Spleen (tissue), 11 donors: ENCODE measurements around the gene STK24. TPM values are rescaled to one million over a fixed set of nuclear protein-coding genes. Genes with fewer than 3 reads are reported as not detected.

Experiments
- DNase-seq: peaks from one replicate; pipeline ENCODE4 v3.0.0-alpha.2; 2020
- H3K27ac ChIP-seq, 8 donors: fragments of 200-600 bp; sonication (generic) in 7 of 8; 1 replicate in 4 of 8; 2 replicates in 4 of 8; pipeline versions ENCODE4 v1.5.0 to v1.8.0; 2016 to 2021; ENCODE audit warnings: inconsistent platforms in 4 of 8, mild to moderate bottlenecking in 4 of 8, moderate library complexity in 1 of 8
- H3K27me3 ChIP-seq, 7 donors: fragments of 200-600 bp; sonication (generic) in 6 of 7; replicated peaks in 1 of 7; 1 replicate in 4 of 7; 2 replicates in 3 of 7; pipeline versions ENCODE4 v1.5.0 to v1.8.0; 2016 to 2021; ENCODE audit warnings: inconsistent platforms in 3 of 7, mild to moderate bottlenecking in 1 of 7
- H3K36me3 ChIP-seq, 6 donors: fragments of 200-600 bp; sonication (generic) in 5 of 6; 1 replicate in 4 of 6; 2 replicates in 2 of 6; pipeline versions ENCODE4 v1.5.0 to v1.8.0; 2016 to 2021; ENCODE audit warnings: inconsistent platforms in 2 of 6
- H3K4me1 ChIP-seq, 6 donors: fragments of 200-600 bp; sonication (generic) in 5 of 6; 1 replicate in 3 of 6; 2 replicates in 3 of 6; pipeline versions ENCODE4 v1.5.0 to v1.8.0; 2016 to 2021; ENCODE audit warnings: inconsistent platforms in 3 of 6
- H3K4me3 ChIP-seq, 8 donors: fragments of 200-600 bp; sonication (generic) in 7 of 8; 1 replicate in 4 of 8; 2 replicates in 4 of 8; pipeline versions ENCODE4 v1.5.0 to v1.8.0; 2016 to 2021; ENCODE audit warnings: inconsistent platforms in 4 of 8, mild to moderate bottlenecking in 4 of 8, moderate library complexity in 2 of 8
- H3K9me3 ChIP-seq, 8 donors: fragments of 200-600 bp; sonication (generic) in 7 of 8; 1 replicate in 4 of 8; 2 replicates in 4 of 8; pipeline versions ENCODE4 v1.5.0 to v1.8.0; 2016 to 2021; ENCODE audit warnings: inconsistent platforms in 4 of 8
- POLR2A ChIP-seq, 3 donors: fragments of 450-650 bp; IDR thresholded peaks; one replicate each; pipeline ENCODE4 v1.5.1; 2017; ENCODE audit warnings: antibody characterized with exemption in 3 of 3, mild to moderate bottlenecking in 1 of 3
- POLR2AphosphoS5 ChIP-seq, 3 donors: sonication (generic); formaldehyde crosslinking; IDR thresholded peaks; one replicate each; pipeline ENCODE4 v1.5.1; 2017; ENCODE audit warnings: antibody characterized with exemption in 3 of 3
- WGBS, 5 donors: extraction: QIAGEN DNeasy Blood & Tissue Kit in 3 of 5; methylation state at CpG; one replicate each; pipeline versions ENCODE4 v1.1.5 to v1.1.7; 2013 to 2018; 5-methylcytosine and 5-hydroxymethylcytosine counted together
- intact Hi-C: fragments of 100-400 bp; cut with DNase I; formaldehyde crosslinking; loops from one replicate; pipeline ENCODE4 v1.15.0; 2023; ENCODE audit warnings: low total_unique reads
- polyA plus RNA-seq, 3 donors: library from polyadenylated mRNA; stranded (reverse); fragments of 200-250 nt; gene quantifications; one replicate each; pipeline ENCODE4 v1.2.1, GENCODE V29; 2013
- total RNA-seq, 7 donors: library from RNA; depleted of rRNA in 3 of 7; stranded (reverse); fragments of >200 nt in 3 of 7; fragmentation: NEBNext Ultra II Directional in 4 of 7; extraction: Animal tissue kit (Norgen Biotek cat#: 25700) in 4 of 7; gene quantifications; one replicate each; pipeline versions ENCODE4 v1.1.0 to v1.2.1, GENCODE V29; 2016 to 2021
- TF ChIP-seq, protein P1 (sequence below), 11 experiments: fragments of 200-600 bp in 7 of 11; fragments of 450-650 bp in 4 of 11; sonication (generic) in 4 of 11; IDR thresholded peaks in 8 of 11; conservative IDR thresholded peaks in 3 of 11; 1 replicate in 7 of 11; 2 replicates in 4 of 11; pipeline versions ENCODE4 v1.4.0 to v1.8.0; 2016 to 2021; ENCODE audit warnings: antibody characterized with exemption in 11 of 11, inconsistent platforms in 4 of 11, mild to moderate bottlenecking in 1 of 11
- donor health status: healthy with polysubstance abuse.
- donor health status: DM: no; HTN: no; CAD: no; lungs with moderate emphysema.
- donor health status: DM: no; HTN: no; CAD: no.
- donor health status: Bipolar disorder and iron deficiency.
- donor health status: healthy.
- donor health status: DM: no; HTN: no; CAD: no.
- donor health status: DM: yes; HTN: yes; CAD: no.

STK24 gene
- total and polyA plus RNA-seq, 10 donors = 36.5 to 132 (median 94.5) TPM

- 60 to 80% (median 70%) methylated on average over 3 of the region's 3 CpGs for WGBS, 5 donors
- Histone ChIP-seq H3K4me1 (peaks cover 22 to 98% (median 59%) of the 10 kb centered on the region in 6 donors), H3K27me3 (no peaks in the 10 kb centered on the region), H3K4me3 (no peak overlapping the region), H3K27ac (peak overlapping the region in 3 of 8 donors; percentile 53 to 64 (median 53)), H3K36me3 (peaks cover 0 to 39% (median 0%) of the 10 kb centered on the region in 6 donors), H3K9me3 (no peaks in the 10 kb centered on the region)
- intact Hi-C loops = no loop called here
- DNase-seq = no peak
- TF ChIP-seq, protein P1, sequence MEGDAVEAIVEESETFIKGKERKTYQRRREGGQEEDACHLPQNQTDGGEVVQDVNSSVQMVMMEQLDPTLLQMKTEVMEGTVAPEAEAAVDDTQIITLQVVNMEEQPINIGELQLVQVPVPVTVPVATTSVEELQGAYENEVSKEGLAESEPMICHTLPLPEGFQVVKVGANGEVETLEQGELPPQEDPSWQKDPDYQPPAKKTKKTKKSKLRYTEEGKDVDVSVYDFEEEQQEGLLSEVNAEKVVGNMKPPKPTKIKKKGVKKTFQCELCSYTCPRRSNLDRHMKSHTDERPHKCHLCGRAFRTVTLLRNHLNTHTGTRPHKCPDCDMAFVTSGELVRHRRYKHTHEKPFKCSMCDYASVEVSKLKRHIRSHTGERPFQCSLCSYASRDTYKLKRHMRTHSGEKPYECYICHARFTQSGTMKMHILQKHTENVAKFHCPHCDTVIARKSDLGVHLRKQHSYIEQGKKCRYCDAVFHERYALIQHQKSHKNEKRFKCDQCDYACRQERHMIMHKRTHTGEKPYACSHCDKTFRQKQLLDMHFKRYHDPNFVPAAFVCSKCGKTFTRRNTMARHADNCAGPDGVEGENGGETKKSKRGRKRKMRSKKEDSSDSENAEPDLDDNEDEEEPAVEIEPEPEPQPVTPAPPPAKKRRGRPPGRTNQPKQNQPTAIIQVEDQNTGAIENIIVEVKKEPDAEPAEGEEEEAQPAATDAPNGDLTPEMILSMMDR (IDR thresholded peaks at IDR 0.05 in 8 of 11, conservative IDR thresholded peaks at IDR 0.05 in 3 of 11) = no peak
- TF ChIP-seq POLR2A (IDR thresholded peaks at IDR 0.05) (no peak), POLR2AphosphoS5 (IDR thresholded peaks at IDR 0.05) (no peak)
These were observed 27.1 kb downstream of the STK24 start for GRCh38 chr13:98549728-98550317.

DNA sequence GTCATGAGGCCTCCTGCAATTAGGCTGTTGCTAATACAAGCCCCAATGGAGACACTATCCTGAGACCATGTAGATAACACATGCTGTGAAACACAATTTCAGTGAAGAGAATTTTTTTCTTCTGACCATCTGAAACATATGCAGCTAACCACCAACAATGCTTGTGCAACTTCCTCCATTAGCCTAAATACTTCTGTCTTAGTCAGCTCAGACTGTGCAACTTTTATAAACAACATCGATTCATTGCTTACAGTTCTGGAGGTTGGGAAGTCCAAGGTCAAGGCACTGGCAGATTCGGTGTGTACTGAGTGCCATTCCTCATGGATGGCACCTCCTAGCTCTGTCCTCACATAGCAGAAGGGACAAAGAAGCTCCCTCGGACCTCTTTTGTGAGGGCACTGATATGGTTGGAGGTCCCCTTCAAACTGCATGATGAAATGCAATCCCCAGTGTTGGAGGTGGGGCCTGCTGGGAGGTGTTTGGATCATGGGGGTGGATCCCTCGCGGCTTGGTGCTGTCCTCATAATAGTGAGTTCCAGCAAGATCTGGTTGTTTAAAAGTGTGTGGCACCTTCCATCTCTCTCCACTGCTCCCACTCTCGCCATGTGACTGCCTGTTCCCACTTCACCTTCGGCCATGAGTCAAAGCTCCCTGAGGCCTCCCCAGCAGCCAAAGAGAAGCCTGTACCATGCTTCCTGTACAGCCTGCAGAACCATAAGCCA, 27.7 kb downstream of the STK24 start:
- Histone ChIP-seq H3K9me3 (no peaks in the 10 kb centered on the region), H3K27ac (peak overlapping the region in 4 of 8 donors; percentile 0 to 64 (median 53)), H3K4me1 (peaks cover 20 to 98% (median 60%) of the 10 kb centered on the region in 6 donors), H3K4me3 (no peak overlapping the region), H3K27me3 (no peaks in the 10 kb centered on the region), H3K36me3 (peaks cover 0 to 39% (median 0%) of the 10 kb centered on the region in 6 donors)
- TF ChIP-seq POLR2AphosphoS5 (IDR thresholded peaks at IDR 0.05) = peak in 1 of 3 donors; percentile 19
- TF ChIP-seq, protein P1 (IDR thresholded peaks at IDR 0.05 in 8 of 11, conservative IDR thresholded peaks at IDR 0.05 in 3 of 11) = no peak
- TF ChIP-seq POLR2A (IDR thresholded peaks at IDR 0.05) = no peak
- DNase-seq = no peak
- WGBS, 5 donors = 84 to 92% (median 84%) methylated on average over 5 to 7 of the region's 7 CpGs
- intact Hi-C loops = no loop called here

DNA sequence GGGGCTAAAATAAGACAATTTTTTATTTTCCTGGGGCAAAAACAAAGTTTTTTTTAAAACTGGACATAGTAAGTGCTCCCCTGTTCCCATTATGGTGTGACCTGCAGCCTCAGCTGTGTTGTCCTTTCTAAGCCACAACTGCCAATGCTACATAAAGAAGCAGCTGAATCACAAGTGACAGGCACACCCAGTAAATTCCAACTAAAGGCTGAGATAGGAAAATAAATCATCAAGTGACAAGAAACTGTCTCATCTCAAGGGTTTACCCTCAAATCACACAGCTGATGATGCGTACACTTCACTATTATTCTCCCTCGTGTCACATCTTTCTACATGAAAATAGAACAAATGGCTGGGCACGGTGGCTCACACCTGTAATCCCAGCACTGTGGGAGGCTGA, 28.7 kb downstream of the STK24 start:
- intact Hi-C loops = no loop called here

More for the DNA sequence above, 28.7 kb downstream of the STK24 start:
- Histone ChIP-seq H3K36me3 (peaks cover 0 to 39% (median 0%) of the 10 kb centered on the region in 6 donors), H3K27ac (peak overlapping the region in 3 of 8 donors; percentile 53 to 64 (median 53)), H3K4me3 (no peak overlapping the region), H3K9me3 (no peaks in the 10 kb centered on the region), H3K27me3 (no peaks in the 10 kb centered on the region), H3K4me1 (peaks cover 20 to 98% (median 60%) of the 10 kb centered on the region in 6 donors)
- DNase-seq = no peak
- WGBS, 5 donors = 86 to 93% (median 87%) methylated on average over 3 of the region's 3 CpGs
- TF ChIP-seq POLR2A (IDR thresholded peaks at IDR 0.05) (no peak), POLR2AphosphoS5 (IDR thresholded peaks at IDR 0.05) (no peak)
- TF ChIP-seq, protein P1 (IDR thresholded peaks at IDR 0.05 in 8 of 11, conservative IDR thresholded peaks at IDR 0.05 in 3 of 11) = no peak
